Right hindlimb (tissue), 1 donor: ENCODE results near the gene POFUT2.
"Not testable (repeated sequence)": the region's sequence is repeated elsewhere in the genome, so short reads cannot be mapped to it uniquely, and the experiment has no call there.

Experiments
- DNase-seq: peaks from one replicate; pipeline ENCODE4 v3.0.0-alpha.2; 2018

POFUT2 gene

DNA sequence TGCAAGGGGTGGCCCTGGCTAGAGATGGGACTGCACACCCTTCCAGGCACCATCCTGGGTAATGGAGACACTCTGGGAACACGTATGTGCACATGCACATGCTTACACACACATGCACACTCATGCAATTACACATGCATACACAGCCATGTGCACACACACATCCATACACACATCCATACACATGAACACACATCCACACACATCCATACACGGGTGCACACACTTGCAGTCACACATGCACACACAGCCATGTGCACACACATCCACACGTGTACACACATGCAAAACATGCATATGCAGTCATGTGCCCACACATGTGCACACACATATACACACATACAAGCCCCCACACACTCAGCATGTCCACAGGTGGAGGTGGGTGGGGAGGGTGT is 22.3 kb upstream of the POFUT2 start:
- DNase-seq, result peak; percentile 13

DNA sequence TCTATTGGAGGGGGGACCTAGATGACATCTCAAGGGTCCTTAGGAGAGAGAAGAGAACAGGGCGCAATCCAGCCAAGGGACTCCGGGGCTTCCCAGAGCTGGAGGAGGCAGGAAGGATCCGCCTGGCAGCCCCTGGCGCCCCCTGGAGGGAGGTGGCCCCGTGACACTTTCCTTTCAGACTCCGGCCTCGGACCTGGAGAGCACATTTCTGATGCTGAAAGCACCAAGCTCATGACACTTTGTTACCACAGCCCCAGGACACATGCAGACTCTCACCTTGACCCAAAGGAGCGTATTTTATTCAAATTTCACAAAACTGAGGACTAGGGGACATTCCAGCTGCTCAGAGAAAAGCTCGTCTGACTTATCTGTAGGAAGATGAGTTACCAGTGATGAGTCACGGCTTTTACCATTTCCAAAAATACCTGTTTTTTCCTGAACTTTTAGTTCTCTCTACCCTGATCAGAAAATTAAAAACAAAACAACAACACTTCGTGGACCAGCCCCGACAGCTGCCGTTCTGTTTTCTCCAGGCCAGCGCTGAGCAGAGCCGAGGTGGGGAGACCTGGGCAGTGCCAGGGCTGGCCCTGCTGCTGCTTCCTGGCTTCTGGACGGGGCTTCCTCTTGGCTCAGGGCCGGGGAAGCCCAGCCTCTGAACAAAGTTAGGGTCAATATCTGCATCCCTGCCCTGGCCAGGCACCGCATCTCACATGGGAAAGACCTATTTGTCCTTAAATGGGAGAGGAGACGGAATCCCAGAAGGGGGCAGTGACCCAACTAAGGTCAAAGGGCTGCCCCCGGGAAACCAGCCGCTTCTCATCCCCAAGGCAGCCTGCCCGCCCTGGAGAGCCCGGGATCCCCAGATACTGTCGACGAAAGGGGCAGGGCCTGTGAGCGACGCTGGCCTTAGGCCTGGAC is 21.6 kb upstream of the POFUT2 start:
- peak; percentile 59 for DNase-seq

DNA sequence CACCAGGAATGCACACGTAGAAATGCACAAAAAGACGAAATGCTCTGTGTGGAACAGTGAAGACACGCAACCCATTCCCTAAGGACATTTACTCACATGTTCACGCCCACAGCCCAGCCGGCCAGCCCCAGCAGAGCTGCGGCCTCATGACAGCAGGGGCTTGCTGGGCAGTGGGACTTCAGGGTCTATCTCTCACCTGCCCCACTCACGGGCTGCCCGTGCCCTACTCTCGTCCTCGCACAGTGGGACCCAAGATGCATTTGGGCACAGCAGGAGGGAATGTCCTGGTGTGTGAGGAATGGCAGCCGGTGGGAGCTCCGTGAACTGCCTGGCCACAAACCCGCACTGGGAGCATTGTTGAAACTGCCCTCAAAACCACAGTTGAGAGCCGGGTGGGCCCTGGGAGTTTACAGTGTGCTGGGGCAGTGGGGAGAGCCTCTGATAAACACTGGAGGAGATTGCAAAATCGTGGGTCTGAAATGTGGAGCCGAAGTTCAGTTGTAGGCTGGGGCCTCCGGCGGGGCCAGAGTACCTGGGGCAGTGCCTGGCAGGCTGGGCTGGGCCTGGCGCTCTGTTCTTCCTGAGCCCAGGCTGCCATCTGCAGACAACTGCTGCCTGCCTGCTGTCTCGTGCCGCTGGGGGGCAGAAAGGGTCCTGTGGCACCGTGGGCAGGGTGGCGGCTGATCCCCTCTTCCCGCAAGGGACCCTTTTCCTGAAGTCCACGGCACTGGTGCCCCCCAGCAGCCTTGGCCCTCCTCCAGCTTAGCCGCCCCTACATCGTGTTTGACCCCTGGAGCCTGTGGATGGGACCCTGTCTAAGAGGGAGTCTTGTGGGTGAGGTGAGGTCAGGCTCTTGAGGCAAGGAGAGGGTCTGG is 20.7 kb upstream of the POFUT2 start:
- peak; percentile 27 for DNase-seq

DNA sequence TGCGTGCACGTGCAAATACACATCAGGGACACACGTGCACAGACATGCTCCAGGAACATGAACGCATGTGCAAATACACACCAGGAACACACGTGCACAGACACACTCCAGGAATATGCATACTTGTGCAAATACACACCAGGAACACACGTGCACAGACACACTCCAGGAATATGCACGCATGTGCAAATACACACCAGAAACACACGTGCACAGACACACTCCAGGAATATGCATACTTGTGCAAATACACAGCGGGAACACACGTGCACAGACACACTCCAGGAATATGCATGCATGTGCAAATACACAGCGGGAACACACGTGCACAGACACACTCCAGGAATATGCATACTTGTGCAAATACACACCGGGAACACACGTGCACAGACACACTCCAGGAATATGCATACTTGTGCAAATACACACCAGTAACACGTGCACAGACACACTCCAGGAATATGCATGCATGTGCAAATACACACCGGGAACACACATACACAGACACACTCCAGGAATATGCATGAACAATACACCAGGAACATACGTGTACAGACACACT is 20.0 kb upstream of the POFUT2 start:
- not testable (repeated sequence) for DNase-seq

DNA sequence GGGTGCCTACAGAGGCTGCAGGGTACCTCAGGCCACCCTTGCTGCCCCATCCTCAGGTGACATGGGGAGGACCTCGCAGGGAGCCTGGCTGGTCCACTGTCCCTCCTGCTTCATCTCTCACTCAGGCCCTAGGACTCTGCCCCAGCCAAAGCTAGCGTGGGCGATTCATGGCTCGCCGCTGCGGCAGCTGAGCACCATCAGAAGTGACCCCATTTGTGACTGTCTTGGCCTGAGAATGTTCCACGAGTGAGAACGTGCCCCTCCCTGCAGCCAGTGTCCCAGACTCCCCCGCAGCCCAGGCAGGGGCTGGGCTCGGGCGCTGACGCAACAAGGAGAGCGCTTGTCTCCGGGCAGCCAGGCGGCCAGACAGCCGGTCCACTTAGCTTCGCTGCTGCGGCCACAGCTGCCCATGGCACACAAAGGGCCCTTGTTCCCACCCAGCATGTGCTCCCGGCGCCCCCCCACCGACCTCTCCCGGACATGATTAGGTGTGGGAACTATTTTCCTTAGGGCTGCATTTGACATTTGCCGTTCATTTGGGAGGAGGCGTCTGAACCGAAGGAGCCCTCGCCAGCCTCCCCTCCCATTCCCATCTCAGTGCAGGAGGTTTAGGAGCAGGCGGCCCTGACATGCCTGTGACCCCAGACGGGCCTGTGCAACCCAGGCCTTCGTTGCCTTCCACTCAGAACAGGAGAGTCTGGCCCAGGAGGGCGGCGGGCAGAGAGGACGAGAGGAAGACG is 19.3 kb upstream of the POFUT2 start:
- DNase-seq, result peak; percentile 89

DNA sequence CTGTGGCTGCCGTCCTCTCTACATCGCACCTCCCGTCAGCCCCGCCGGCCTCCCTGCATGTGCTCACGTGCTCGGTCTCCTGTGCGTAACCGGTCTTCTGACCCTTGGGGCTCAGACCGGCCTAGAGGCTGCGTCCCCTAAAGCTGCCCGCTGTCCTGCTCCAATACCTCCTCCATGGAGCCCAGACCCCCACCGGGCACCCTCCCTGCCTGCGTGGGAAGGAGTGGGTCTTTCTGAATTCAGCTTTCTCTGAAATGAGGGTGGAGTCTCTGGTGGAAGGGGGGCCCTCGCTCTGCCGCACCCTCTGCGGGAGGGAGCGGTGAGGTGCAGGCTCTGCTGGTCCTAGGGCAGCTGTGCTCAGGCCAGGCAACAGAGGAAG is 18.7 kb upstream of the POFUT2 start:
- no peak for DNase-seq

DNA sequence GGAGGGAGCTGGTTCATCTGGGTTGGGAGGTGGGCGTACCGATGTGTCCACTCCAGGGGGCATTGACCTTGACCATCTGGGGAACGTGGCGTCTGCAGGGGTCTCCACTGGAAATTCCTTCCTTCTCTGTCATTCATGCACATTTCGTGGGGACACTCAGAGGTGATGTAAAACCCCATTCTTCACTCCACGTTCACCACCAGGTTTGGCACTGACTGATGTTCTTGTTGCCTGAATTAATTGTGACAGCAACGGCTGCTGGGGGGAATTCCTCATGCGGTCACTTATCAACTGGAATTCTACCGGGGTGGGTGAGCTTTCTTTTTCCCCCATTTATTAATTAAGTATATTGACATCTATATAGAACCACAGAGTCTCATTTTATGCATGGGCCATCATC is 18.1 kb upstream of the POFUT2 start:
- peak; percentile 7 for DNase-seq

DNA sequence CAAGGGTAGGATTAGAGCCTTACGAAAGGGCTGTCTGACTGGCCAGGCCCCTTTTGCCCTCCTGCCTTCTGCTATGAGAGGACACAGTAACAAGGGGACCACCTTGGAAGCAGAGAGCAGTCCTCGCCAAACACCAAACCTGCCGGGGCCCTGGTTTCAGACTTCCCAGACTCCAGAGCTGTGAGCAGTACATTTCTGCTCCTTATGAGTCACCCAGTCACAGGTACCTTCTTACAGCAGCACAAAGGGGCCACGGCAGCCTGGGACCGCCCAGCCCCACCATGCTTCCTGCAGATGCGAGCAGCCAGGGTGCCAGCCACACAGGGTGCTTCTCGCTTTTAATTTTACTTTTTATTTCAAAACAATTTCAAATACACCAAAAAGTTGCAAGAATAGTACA is 17.2 kb upstream of the POFUT2 start:
- peak; percentile 19 for DNase-seq

DNA sequence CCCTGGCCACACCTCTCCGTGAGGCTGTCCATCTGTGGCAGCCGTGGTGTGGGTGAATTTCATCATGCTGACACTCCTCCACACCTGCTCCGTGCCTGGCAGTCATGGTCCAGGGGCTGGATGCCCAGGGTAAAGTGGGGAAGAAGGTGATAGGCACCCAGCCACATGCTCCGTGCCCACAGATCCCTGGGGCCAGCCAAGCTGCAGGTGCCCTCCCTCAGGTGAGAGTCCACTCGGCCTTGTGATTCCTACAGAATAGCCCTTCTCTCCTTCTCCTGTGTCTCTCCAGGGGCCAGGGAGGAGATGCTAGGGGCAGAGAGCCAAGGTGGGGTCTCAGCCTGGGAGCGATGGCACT is 16.8 kb upstream of the POFUT2 start:
- DNase-seq, result peak; percentile 29

DNA sequence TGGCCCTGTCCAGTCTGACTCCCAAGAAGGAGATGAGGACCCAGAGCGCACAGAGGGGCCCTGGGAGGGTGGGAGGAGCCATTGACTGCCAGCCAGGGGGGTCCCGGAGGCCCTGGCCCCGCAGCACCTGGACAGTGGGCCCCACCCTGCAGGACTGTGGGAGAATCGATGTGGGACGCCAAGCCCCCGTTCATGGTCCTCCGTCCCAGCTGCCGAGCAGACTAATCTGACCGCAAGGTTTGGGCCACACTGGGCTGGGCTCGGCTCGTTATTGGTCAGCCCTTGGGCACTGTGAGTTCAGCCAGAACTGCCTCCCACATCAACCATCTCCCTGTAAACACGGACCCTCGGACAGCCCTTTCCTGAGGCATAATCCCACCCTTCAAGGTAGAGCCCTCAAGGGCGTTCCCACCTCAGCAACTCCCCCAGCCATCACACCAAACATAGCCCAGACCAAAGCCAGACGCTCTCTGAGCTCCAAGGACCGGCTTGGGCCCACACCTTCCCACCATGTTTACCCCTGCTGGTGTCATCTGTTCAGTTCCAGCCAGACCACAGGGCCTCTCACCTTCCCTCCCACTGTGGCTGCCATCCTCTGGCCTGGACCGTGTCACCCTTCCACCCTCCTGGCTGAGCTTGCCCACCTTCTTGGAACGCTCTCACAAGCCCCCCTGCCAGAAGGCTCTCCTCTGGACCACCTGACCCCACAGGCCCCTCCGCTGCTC is 16.2 kb upstream of the POFUT2 start:
- DNase-seq, result peak; percentile 23

DNA sequence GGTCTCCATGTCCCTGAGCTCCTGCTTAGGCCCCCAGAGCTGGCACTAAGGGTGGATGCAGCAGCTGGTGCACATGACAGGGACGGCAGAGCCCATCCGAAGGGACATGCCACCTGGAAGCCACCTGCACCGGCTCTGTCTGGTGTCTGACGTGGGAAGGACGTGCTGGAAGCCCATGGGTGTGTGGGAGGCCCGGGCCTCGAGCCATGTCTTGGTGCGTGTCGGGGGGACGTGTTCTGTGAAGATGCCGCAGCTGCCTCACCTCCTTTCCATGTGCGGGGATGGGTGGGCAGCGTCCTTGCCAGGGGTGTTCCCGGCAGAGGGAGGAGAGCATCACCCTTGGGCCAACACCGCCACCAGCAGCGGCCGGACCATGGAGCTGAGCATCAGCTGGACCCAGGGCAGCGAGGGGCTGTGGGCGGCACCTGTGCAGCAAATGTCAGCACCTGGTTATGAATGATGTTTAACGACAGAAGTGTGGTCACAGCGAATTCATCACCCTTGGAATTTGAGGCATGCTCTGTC is 15.5 kb upstream of the POFUT2 start:
- DNase-seq, result peak; percentile 36

DNA sequence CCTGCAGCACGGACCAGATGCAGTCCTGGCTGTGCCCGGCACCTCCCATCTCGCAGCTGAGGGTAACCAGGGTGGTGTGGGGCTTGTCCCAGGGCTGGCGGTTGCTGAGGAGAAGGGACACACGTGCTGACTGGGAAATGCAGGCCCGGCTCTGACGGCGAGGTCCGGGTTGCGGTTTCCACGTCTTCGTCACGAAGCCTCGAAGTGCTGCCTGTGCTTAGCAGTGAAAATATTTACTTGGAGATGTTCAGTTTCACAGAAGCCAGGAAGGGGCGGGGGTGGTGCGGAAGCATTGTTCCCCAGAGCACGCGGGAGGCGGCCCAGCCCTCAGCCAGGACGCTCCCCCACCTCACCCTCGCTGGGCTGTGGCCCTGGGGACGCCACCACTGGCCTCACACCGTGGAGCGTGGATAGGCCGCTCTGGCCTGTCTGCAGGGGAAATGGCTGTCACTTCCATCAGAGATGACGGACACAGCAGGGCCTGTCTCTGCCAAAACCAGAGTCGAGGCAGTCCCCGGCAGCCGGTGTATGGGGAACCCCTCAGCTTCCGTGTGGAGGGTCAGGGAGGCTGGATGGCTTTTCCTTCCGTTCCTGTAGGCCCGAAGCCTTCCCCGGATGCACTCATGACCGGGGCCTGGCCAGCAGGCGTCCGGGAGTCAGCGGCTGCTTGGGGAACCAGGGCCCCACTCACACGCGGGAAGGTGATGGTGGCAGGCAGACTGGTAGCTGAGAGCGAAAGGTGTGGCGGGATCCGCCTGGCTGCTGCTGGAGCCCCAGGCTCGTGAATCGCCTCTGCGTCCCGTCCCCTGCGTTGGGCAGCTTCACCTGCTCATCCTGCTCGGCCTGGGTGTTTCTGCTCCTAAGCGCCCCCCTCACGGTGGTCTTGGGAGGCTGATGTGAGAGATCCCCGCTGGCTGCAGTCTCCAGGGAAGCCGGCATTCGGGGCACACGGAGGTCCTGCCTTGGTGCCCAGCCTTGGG is 14.7 kb upstream of the POFUT2 start:
- peak; percentile 91 for DNase-seq

DNA sequence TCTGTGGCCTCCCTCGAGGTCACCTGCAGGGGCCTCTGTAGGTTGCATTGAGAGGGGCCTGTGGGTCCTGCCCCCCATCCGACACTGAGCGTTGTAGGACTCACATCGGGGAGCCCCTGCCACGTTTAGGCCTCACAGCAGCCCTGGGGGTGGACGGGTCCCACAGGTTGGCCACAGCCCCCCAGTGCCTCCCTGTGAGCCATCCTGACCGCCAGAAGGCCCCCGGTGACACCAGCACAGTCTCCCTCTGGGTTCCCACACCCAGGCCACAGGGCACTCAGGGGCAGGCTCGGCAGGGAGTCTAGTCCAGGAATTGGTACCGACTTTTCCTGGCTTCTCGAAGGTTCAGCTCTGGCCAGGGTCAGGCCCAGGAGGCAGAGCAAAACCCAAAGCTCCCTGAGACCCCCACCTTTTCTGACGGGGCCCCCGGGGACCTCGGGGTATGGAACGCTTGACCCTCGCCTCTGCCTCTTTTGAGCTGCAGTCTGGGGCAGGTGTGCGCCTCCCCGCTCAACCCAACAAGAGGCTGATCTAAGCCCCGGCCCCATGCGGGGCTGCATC is 13.9 kb upstream of the POFUT2 start:
- DNase-seq, result no peak

DNA sequence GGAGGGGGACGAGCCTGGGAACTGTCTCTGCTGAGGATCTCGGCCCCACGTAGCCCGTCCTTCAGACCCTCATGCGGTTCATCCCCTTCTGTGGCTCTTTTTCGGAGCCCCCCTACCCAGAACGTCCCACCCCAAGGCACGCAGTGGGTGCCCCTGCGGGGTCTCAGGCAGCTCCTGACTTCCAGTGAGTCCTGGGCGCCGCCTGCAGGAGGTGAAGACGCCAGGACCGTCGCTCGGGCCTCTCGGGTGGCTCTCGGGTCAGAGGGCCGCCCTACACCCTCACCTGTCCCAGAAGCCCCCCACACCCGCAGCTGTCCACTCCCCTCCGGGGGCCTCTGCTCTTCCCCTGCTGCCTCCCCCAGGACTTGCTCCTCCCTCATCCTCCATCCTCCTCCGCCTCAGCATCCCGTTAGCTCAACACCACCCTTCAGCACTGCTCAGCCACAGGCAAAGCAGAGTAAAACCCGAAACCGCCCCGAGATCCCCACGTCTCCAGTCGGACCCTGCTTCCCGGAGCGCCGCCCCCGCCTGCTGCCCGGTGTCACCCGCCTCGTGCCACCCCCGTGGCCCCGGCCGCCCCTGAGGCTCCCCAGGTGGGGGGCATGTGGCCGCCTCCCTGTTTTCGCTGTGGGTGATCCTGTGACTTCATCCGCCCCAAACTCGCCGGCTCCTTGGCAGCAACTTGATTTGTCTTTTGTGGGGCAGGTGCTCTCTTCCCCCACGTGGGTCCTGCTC is 13.3 kb upstream of the POFUT2 start:
- peak; percentile 31 for DNase-seq

DNA sequence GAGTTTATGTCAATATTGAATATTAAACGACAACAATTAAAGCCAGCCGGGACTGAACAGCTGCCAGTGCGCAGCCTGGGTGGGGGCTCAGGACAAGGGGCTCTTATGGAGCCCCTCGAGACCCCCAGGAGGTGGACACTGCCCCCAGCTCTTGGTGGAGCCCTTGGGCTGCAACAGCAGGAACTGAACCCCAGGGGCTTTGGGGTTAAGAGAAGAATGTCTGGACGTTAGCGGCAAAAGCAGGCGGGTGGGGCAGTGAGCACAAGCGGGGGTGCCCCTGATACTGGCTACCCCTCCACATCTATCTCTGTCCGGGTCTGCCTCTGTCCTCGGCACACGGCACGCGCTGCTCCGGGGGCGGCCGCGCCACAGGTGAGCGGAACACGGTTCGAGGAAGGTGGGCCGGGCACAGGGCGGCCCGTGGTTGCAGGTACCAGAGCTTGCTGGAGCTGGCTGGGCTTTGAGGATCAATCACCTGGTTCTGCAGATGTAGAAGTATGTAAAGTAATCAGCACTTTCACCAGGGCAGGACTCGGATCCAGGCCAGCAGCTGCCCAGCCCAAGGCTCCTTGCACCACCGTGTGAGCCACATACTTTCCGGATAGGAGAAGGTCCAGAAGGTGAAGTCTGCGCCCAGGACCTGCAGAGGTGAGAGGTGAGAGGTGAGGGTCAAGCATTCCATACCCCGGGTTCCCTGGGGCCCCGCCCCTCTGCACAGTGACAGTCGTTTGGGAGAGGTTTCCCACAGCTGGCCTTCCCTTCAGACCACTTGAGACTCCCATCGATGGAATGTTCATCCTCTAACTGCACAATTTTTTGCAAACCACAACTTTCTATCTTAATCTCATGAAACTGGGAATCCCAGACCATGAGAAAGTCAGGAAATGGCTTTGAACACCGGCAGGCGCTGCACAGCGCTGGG is 12.4 kb upstream of the POFUT2 start:
- DNase-seq, result peak; percentile 22

DNA sequence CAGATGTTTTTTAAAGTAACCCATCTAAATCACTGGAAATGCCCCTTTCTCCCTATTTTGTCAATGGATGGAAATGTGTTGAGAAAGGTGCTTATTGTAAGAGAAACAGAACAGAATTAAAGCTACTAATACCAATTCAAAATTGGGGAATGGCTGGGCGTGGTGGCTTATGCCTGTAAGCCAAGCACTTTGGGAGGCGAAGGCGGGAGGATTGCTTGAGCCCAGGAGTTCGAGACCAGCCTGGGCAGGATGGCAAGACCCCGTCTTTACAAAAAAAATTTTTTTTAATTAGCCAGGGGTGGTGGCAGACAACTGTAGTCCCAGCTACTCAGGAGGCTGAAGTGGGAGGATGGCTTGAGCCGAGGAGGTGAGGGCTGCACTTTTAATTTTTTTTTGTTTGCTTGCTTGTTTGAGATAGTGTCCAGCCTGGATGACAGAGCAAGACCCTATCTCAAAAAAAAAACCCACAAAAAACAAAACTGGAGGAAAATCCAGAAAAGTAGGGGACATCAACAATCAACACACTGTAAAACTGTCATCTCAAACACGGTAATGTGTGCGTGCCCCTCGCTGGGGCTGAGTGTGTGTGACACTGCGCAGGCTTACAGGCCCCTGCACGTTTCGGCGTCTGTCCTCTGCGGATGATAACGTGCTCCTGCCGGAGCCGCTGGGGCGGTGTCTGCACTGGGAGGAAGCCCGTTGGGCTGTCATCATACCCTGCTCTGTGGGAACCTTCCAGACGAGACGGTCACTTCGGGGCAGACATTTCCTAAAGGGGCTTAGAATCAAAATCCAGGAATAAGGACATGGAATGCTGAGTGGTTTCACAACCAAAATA is 11.6 kb upstream of the POFUT2 start:
- peak; percentile 41 for DNase-seq

DNA sequence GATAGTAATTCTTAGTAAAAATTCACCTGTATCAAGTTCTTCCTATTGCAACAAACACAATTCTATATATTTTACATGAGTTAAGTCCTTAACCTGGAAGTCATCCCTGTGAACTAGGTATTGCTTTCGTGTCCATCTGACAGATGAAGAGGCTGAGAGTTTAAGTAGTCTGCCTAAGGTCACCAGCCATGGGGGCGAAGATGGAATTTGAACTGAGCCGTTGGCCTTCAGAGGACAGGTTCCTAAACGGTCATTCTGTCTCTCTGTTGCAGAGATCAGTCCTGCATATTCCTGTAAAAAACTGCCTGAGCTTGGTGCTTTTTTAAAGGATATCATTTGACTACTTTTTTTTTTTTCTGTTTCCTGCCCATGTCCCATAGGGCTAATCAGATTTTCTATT is 10.2 kb upstream of the POFUT2 start:
- no peak for DNase-seq

DNA sequence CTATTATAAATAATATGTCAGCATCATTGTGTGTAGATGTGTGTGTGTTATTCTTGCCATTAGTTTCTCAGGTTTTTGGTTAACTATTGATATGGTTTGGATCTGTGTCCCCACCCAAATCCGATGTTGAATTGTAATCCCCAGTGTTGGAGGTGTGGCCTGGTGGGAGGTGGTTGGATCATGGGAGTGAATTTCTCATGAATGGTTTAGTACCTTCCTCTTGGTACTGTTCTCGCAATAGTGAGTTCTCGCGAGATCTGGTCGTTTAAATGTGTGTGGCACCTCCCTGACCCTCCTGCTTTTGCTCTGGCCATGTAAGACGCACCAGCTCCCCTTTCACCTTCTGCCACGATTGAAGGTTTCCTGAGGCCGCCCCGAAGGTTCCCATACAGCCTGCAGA is 9.6 kb upstream of the POFUT2 start:
- DNase-seq, result no peak
